HCT116 (cell line): Measurements from ENCODE around the gene CCDC148. TPM values are rescaled to one million over a fixed set of nuclear protein-coding genes. Genes with fewer than 3 reads are reported as not detected.
A peak's percentile ranks its signal among the peaks of the same experiment; 100 is the strongest.

Source experiments
- ATAC-seq: fragments of 200-7000 bp; cut with Tn5 transposase; 2 replicates; pipeline ENCODE4 v1.9.1; 2020; ENCODE audit warnings: mild to moderate bottlenecking, moderate library complexity
- BruUV-seq: library from RNA; stranded (reverse); fragments of 400-500 nt; replicated peaks from 2 replicates; lab custom pipeline; 2021; lab: Mats Ljungman, UMichigan
- CTCF ChIA-PET: fragments of 300-600 bp; sonication (Branson Sonifier 250); formaldehyde crosslinking; loops from one replicate; lab custom pipeline; 2021; ENCODE audit warnings: antibody characterized with exemption; lab: Charles Lee
- POLR2A ChIA-PET: fragments of 300-600, 350-600 bp; sonication (Branson Sonifier 250); formaldehyde crosslinking; loops from one replicate; lab custom pipeline; 2021; ENCODE audit warnings: antibody characterized with exemption; lab: Charles Lee
- RAD21 ChIA-PET, 2 experiments: fragments of 300-600 bp; sonication (Branson Sonifier 250); formaldehyde crosslinking; loops; one replicate each; lab custom pipeline; 2023; ENCODE audit warnings: low total read pairs in 2 of 2; ENCODE audit not compliant: uncharacterized antibody in 2 of 2, unreplicated experiment in 2 of 2, low non-redundant PET in 1 of 2; lab: Charles Lee
- DNase-seq: peaks from one replicate; pipeline ENCODE4 v3.0.0-alpha.2; 2010; ENCODE audit warnings: low read depth, low spot score
- H2AFZ ChIP-seq: fragments of 200-600 bp; shearing (Covaris generic), sonication (generic); 2 replicates; pipeline ENCODE4 v1.6.1; 2017; ENCODE audit warnings: low read depth, mixed run types, mixed read lengths, antibody characterized with exemption, low read length; ENCODE audit not compliant: poor library complexity, severe bottlenecking
- H3K27ac ChIP-seq: 2 replicates; pipeline ENCODE4 v1.5.1; 2012; ENCODE audit warnings: low read depth, low read length
- H3K27me3 ChIP-seq: fragments of 200-600 bp; sonication (generic); 2 replicates; pipeline ENCODE4 v1.6.1; 2016; ENCODE audit warnings: mixed run types, low read length, mixed read lengths; ENCODE audit not compliant: insufficient read depth
- H3K36me3 ChIP-seq, 2 experiments: fragments of 200-500 bp in 1 of 2; fragments of 200-600 bp in 1 of 2; sonication (Bioruptor generic) in 1 of 2; sonication (generic) in 1 of 2; 2 replicates each; pipeline versions ENCODE4 v1.5.1 to v1.6.1; 2014 to 2016; ENCODE audit warnings: low read length in 2 of 2, inconsistent platforms in 1 of 2, mixed read lengths in 1 of 2, mixed run types in 1 of 2; ENCODE audit not compliant: insufficient read depth in 2 of 2, control insufficient read depth in 1 of 2
- H3K4me1 ChIP-seq, 2 experiments: fragments of 200-600 bp in 1 of 2; sonication (generic) in 1 of 2; 2 replicates each; pipeline versions ENCODE4 v1.5.1 to v1.6.1; 2012 to 2017; ENCODE audit warnings: low read length in 2 of 2, inconsistent platforms in 1 of 2, mild to moderate bottlenecking in 1 of 2, mixed read lengths in 1 of 2, mixed run types in 1 of 2, moderate library complexity in 1 of 2; ENCODE audit not compliant: insufficient read depth in 2 of 2, control insufficient read depth in 1 of 2
- H3K4me2 ChIP-seq: fragments of 200-600 bp; sonication (generic); 2 replicates; pipeline ENCODE4 v1.6.1; 2017; ENCODE audit warnings: mixed run types, low read length, mixed read lengths
- H3K4me3 ChIP-seq, 2 experiments: fragments of 200-600 bp in 1 of 2; sonication (generic) in 1 of 2; replicated peaks in 1 of 2; 2 replicates each; pipeline ENCODE4 v1.5.1; 2011 to 2016; ENCODE audit warnings: low read length in 2 of 2, control low read depth in 1 of 2, low read depth in 1 of 2, mild to moderate bottlenecking in 1 of 2, mixed read lengths in 1 of 2, mixed run types in 1 of 2
- H3K79me2 ChIP-seq: fragments of 200-600 bp; sonication (generic); 2 replicates; pipeline ENCODE4 v1.6.1; 2017; ENCODE audit warnings: mild to moderate bottlenecking, mixed run types, low read length, moderate library complexity, mixed read lengths; ENCODE audit not compliant: insufficient read depth
- H3K9ac ChIP-seq: fragments of 200-600 bp; sonication (generic); 2 replicates; pipeline ENCODE4 v1.6.1; 2016; ENCODE audit warnings: low read length, mixed read lengths
- H3K9me2 ChIP-seq: fragments of 200-600 bp; sonication (generic), shearing (Covaris generic); 2 replicates; pipeline ENCODE4 v1.6.1; 2017; ENCODE audit warnings: mixed run types, mild to moderate bottlenecking, moderate library complexity; ENCODE audit not compliant: insufficient read depth
- H3K9me3 ChIP-seq, 2 experiments: fragments of 200-500 bp in 1 of 2; fragments of 200-600 bp in 1 of 2; sonication (Bioruptor generic) in 1 of 2; sonication (generic) in 1 of 2; 2 replicates each; pipeline ENCODE4 v1.6.1; 2014 to 2017; ENCODE audit warnings: low read length in 2 of 2, mixed read lengths in 2 of 2, inconsistent platforms in 1 of 2, low read depth in 1 of 2, mild to moderate bottlenecking in 1 of 2, mixed run types in 1 of 2, moderate library complexity in 1 of 2; ENCODE audit not compliant: control insufficient read depth in 1 of 2, insufficient read depth in 1 of 2
- H4K20me1 ChIP-seq: fragments of 200-600 bp; sonication (generic), shearing (Covaris generic); 2 replicates; pipeline ENCODE4 v1.6.1; 2017; ENCODE audit warnings: mixed run types, mild to moderate bottlenecking, moderate library complexity; ENCODE audit not compliant: insufficient read depth
- CBX3 ChIP-seq: IDR thresholded peaks from 2 replicates; pipeline ENCODE4 v1.6.1; 2012; ENCODE audit warnings: low read depth
- CEBPB ChIP-seq: IDR thresholded peaks from 2 replicates; pipeline ENCODE4 v1.6.1; 2012; ENCODE audit warnings: low read depth
- CTCF ChIP-seq, 3 experiments: fragments of 200-600 bp in 1 of 3; sonication (generic) in 1 of 3; IDR thresholded peaks in 2 of 3; conservative IDR thresholded peaks in 1 of 3; 2 replicates each; pipeline ENCODE4 v1.5.1; 2012 to 2017; ENCODE audit warnings: low read depth in 2 of 3, low read length in 2 of 3, antibody characterized with exemption in 1 of 3, borderline replicate concordance in 1 of 3, control low read depth in 1 of 3, mild to moderate bottlenecking in 1 of 3, mixed read lengths in 1 of 3, mixed run types in 1 of 3, moderate library complexity in 1 of 3; ENCODE audit not compliant: insufficient read depth in 1 of 3
- EZH2 ChIP-seq: fragments of 200-600 bp; sonication (generic); IDR thresholded peaks from 2 replicates; pipeline ENCODE4 v1.6.1; 2017; ENCODE audit warnings: antibody characterized with exemption, mixed run types
- EZH2phosphoT487 ChIP-seq: fragments of 200-600 bp; IDR thresholded peaks from 2 replicates; pipeline ENCODE4 v1.6.1; 2018; ENCODE audit warnings: antibody characterized with exemption, borderline replicate concordance
- POLR2A ChIP-seq: IDR thresholded peaks from 2 replicates; pipeline ENCODE4 v1.7.0; 2011; ENCODE audit warnings: borderline replicate concordance; ENCODE audit not compliant: insufficient read depth, insufficient read length; ENCODE audit errors: extremely low read depth
- YY1 ChIP-seq: IDR thresholded peaks from 2 replicates; pipeline ENCODE4 v1.6.1; 2011; ENCODE audit warnings: low read length, low read depth, moderate library complexity, mild to moderate bottlenecking; ENCODE audit not compliant: insufficient replicate concordance; ENCODE audit errors: extremely low read depth
- ZFX ChIP-seq: fragments of 450-650 bp; IDR thresholded peaks from 2 replicates; pipeline ENCODE4 v1.6.1; 2017
- ZNF274 ChIP-seq: fragments of 200-500 bp; sonication (Bioruptor generic); IDR thresholded peaks from 2 replicates; pipeline ENCODE4 v1.6.1; 2014; ENCODE audit warnings: mild to moderate bottlenecking, low read depth, low read length, inconsistent platforms
- intact Hi-C: fragments of 100-400 bp; cut with micrococcal nuclease; formaldehyde crosslinking; loops from 2 replicates; pipeline ENCODE4 v1.10.0; 2022
- total RNA-seq: library from RNA; stranded (reverse); gene quantifications from one replicate; pipeline ENCODE4 v1.2.1, GENCODE V29; 2021; ENCODE audit not compliant: unreplicated experiment
- TF ChIP-seq, protein P1 (sequence below): IDR thresholded peaks from 2 replicates; pipeline ENCODE4 v1.6.1; 2011; ENCODE audit warnings: mild to moderate bottlenecking, low read length, moderate library complexity; ENCODE audit not compliant: insufficient replicate concordance; ENCODE audit errors: extremely low read depth

The CCDC148 gene
- total RNA-seq, 1 experiment from 2014 or later, result 0.59 TPM

GRCh38 chr2:158388159-158388558 is 68.4 kb downstream of the CCDC148 start:
- H3K9ac ChIP-seq, result no peak overlapping the region
- H3K27ac ChIP-seq, result no peak overlapping the region
- CTCF ChIA-PET, result no interaction called here
- POLR2A ChIA-PET, result no interaction called here
- TF ChIP-seq EZH2 (no peak), ZNF274 (no peak), CEBPB (no peak), CTCF (IDR thresholded peaks at IDR 0.05 in 2 of 3, conservative IDR thresholded peaks at IDR 0.05 in 1 of 3; ENCODE audit: borderline replicate concordance in 1 of 3, insufficient read depth in 1 of 3, low read depth in 2 of 3, low read length in 2 of 3) (0 out of 6 replicates have a peak, but pooled peaks of 1 of the 3 experiments have one; percentile 13)
- H2AFZ ChIP-seq, result no peak overlapping the region
- H3K9me2 ChIP-seq, result no peaks in the 10 kb centered on the region
- 0 out of 2 replicates have a peak, but pooled peaks have one; percentile 47 for ATAC-seq
- H3K79me2 ChIP-seq, result no peaks in the 10 kb centered on the region
- DNase-seq, result no peak
- no peaks in the 10 kb centered on the region for H3K27me3 ChIP-seq
- no peaks in the 10 kb centered on the region for H4K20me1 ChIP-seq
- no TSS peak for BruUV-seq
- H3K36me3 ChIP-seq, result no peaks in the 10 kb centered on the region
- H3K4me3 ChIP-seq, result no peak overlapping the region
- H3K4me2 ChIP-seq, result no peak overlapping the region
- intact Hi-C loops, result no loop called here
- RAD21 ChIA-PET, result no interaction called here
- no peaks in the 10 kb centered on the region for H3K9me3 ChIP-seq
- H3K4me1 ChIP-seq, result peaks cover 0 to 8% of the 10 kb centered on the region in 2 experiments; a peak in 3 of 4 replicates

GRCh38 chr2:158385646-158386045 is 70.9 kb downstream of the CCDC148 start:
- TF ChIP-seq YY1 (no peak), CBX3 (no peak), ZFX (no peak), POLR2A (no peak), EZH2phosphoT487 (no peak)
- TF ChIP-seq, protein P1, sequence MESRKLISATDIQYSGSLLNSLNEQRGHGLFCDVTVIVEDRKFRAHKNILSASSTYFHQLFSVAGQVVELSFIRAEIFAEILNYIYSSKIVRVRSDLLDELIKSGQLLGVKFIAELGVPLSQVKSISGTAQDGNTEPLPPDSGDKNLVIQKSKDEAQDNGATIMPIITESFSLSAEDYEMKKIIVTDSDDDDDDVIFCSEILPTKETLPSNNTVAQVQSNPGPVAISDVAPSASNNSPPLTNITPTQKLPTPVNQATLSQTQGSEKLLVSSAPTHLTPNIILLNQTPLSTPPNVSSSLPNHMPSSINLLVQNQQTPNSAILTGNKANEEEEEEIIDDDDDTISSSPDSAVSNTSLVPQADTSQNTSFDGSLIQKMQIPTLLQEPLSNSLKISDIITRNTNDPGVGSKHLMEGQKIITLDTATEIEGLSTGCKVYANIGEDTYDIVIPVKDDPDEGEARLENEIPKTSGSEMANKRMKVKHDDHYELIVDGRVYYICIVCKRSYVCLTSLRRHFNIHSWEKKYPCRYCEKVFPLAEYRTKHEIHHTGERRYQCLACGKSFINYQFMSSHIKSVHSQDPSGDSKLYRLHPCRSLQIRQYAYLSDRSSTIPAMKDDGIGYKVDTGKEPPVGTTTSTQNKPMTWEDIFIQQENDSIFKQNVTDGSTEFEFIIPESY, result no peak
- H3K9ac ChIP-seq, result no peak overlapping the region
- H3K79me2 ChIP-seq, result no peaks in the 10 kb centered on the region
- H4K20me1 ChIP-seq, result no peaks in the 10 kb centered on the region
- CTCF ChIA-PET, result no interaction called here
- POLR2A ChIA-PET, result no interaction called here
- no peaks in the 10 kb centered on the region for H3K36me3 ChIP-seq
- H3K27ac ChIP-seq, result no peak overlapping the region
- DNase-seq, result no peak
- H3K9me2 ChIP-seq, result no peaks in the 10 kb centered on the region
- intact Hi-C loops, result no loop called here
- H3K27me3 ChIP-seq, result no peaks in the 10 kb centered on the region
- ATAC-seq, result no peak
- no peak overlapping the region for H3K4me3 ChIP-seq
- H3K9me3 ChIP-seq, result no peaks in the 10 kb centered on the region
- H3K4me2 ChIP-seq, result no peak overlapping the region
- no TSS peak for BruUV-seq
- H3K4me1 ChIP-seq, result no peaks in the 10 kb centered on the region
- no peak overlapping the region for H2AFZ ChIP-seq
- RAD21 ChIA-PET, result no interaction called here
